HG03066 (cell line): ENCODE results near the gene SYNGR3.
"Not testable (repeated sequence)": the region's sequence is repeated elsewhere in the genome, so short reads cannot be mapped to it uniquely, and the experiment has no call there.

Experiments used
- ATAC-seq: cut with Tn5 transposase; IDR thresholded peaks from one replicate; pipeline ENCODE4 v1.9.1; 2021; ENCODE audit warnings: low read depth; ENCODE audit not compliant: unreplicated experiment

Gene SYNGR3

DNA sequence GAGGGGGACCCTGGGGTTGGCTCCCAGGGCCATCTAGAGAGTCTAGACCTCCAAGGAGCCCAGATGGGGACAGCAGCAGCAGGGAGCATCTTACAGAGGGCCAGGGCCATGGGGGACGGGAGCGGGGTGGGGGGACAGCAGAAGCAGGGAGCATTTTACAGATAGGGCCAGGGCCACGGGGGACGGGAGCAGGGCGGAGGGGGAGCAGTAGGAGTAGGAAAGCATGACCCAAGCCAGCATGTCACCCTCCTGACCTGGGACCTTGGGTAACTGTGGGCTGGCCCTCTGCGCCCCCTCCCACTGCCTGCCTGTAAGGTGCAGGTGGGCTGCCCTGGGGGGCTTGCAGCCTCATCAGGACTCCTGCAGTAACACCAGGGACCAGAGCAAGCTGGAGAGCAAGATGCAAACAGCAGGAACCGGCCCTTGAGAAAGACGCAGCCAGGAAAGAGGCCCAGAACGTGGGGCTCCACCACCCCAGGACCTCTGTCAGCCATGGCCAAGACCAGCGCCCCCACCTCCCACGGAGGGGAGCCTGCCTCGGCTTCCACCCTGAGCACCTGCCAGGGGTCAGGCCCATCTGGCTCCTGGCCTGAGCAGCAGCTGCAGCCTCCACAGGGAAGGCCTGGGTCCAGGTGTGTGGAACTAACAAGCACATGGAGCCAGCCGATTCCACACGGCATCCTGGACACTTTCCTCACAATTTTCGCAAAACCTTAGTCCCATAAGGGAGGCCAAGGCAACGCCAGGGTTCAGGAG, 17.5 kb downstream of the SYNGR3 start:
- no peak for ATAC-seq

DNA sequence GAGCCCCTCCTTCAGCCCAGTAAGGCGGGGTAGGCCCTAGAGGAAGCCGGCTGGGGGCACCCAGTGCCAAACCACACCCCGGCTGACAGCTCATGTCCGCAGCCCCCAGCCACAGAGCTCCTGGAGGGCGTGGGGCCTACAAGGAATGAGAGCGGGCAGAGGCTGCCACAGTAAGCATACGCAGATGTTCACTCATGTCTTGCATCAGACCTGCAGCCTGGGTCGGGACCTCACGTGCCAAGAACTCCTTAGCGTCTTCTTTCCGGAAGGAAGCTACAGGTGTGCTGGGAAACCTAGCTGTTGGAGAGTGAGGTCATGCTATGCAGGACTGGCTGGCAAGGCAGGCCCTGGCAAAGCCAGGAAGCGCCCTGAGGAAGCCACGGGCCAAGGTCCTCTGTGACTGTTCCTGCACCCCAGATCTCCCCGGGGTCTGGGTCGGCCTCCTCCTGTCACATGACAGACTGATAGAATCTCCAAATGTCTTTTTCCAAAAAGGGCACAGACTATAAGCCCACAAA, 18.3 kb downstream of the SYNGR3 start:
- no peak for ATAC-seq

DNA sequence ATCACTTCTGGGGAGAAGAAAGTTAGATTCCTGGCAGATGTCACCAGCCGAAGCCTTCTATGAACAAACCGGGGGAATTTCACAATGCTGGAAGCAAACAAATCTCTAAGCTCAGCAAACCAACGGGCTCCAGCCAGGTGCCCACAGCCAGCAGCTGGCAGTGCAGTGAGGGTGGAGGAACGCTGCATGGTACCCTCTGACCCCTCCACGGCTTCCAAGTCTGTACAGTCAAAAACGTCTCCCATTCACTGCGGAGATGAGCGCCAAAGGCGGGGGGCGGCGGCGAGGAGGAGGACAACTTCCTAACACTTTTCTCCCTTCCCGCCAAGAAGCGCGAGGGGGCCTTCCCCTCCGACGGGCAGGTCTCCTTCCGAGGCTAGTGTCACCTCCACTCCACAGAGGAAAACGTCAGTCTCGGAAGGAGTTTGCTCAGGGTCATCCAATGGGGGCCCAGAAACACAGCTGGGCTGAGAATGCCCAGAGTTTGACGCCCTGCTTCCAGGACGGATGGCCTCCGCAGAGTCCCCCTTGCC, 18.9 kb downstream of the SYNGR3 start:
- ATAC-seq, result peak; percentile 15

DNA sequence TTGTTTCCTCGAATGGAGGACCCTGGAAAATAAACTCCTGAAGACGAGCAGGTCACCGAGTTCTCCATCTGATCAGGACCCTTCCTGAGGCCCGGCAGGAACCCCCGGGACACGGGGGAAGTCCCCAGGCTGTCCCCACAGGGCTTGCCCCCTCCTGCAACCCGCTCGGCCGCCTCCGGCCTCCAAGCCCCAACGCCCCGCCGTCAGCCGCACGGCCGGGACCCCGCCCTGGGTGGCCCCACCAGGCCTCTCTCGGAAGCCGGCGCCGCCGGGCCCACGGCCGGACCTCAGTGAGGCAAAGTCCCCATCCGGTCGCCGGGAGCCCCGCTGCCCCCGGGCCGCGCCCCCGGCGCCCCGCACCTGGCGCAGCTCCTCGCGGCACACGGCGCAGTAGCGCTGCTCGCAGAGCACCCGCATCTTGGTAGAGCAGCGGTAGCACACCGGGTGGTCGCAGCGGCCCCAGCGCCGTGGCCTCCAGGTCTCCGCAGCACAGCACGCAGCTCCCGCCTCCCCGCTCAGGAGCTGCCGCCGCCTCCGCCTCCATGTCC, 19.5 kb downstream of the SYNGR3 start:
- ATAC-seq, result peak; percentile 16

DNA sequence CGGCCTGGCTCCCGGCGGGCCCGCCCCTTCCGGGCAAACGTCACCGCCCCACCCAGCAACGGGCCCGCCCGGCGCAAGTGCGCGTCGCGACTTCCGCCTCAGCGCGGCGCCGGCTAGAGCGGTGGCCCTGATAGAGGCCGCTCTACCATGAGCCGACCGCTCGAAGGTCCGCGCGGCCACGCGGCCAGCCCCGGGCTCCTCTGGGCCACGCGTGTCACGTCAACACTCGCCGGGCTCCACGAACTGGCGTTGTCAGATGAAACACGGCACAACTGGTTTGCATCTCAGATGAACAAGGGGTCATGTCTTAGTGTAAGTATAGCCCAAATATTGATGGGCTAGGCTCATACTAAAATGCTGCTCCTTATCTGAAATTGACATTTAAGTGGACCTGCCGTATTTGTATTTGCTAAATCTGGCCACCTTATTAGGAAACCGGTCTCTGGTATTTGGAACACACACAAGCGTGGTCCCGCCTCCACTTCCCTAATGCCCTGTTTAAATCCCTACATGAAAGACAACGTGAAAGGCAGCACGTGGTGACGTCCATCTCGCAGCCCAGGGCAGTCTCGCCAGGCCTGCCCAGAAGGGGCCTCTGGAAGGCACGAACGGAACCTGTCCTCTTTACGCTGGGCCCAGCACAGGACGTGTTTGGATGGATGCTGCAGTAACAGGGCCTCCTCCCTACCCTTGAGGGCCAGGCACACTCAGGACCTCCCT, 20.2 kb downstream of the SYNGR3 start, which contains the start of gene ZNF598:
Gene ZNF598, minus strand, starts transcription at position 31 of the 720 bp plus-strand sequence.
- peak; percentile 75 for ATAC-seq

DNA sequence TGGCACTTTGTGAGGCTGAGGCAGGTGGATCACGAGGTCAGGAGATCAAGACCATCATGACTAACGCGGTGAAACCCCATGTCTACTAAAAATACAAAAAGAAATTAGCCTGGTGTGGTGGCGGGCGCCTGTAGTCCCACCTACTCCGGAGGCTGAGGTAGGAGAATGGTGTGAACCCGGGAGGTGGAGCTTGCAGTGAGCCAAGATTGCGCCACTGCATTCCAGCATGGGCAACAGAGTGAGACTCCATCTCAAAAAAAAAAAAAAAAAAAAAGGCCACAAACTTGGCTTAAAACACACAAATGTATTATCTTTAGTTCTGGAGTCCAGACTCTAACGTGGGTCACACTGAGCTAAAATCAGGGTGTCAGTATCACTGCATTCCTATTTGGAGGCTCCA, 22.0 kb downstream of the SYNGR3 start:
- ATAC-seq, result not testable (repeated sequence)

DNA sequence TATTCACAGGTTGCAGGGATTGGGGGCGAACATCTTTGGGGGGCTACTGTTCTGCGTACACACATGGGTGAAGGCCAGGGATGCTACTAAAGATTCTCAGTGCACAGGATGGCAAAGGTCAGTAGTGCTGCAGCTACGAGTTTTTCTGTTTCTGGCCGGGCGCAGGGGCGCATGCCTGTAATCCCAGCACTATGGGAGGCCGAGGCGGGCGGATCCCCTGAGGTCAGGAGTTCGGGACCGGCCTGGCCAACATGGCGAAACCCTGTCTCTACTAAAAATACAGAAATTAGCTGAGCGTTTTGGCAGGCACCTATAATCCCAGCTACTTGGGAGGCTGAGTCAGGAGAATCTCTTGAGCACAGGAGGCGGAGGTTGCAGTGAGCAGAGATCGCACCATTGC, 23.8 kb downstream of the SYNGR3 start:
- ATAC-seq, result no peak

DNA sequence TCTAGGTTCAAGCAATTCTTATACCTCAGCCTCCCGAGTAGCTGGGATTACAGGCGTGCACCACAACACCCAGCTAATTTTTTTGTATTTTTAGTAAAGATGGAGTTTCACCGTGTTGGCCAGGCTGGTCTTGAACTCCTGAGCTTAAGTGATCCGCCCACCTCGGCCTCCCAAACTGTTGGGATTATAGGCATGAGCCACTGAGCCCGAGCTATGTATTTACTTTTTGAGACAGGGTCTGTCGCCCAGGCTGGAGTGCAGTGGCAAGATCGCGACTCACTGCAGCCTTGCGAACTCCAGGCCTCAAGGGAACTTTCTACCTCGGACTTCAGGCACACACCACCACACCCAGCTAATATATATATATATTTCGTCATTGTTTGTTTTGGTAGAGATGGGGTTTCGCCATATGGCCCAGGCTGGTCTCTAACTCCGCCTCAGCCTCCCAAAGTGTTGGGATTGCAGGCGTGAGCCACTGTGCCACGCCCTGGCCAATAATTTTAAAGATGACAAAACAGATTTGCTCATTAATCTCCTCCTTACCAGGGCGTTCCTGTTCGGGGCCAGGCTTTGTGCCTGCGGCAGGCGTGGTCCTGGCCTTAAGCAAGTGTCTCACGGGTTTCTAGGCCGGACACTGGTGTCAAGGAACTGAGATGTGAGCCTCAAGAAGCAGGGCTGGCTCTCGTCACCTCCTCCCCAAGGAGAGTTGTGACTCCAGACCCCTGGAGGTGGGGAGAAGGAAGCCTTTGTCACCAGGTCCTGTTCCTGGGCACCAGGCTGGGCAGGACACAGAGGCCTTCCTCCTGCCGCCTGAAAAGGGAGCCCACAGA, 25.6 kb downstream of the SYNGR3 start:
- ATAC-seq, result no peak

DNA sequence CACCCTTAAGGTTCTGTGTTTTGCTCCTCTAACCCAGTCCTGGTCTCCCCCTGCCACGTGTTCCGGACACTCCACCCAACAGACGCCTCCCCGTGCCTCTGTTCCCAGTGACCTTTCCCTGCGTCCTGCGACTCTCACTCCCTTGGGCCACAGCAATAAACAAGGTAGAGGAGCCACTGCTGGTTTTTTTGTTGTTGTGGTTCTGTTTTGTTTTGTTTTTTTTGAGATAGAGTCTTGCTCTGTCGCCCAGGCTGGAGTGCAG, 26.1 kb downstream of the SYNGR3 start:
- ATAC-seq, result no peak

DNA sequence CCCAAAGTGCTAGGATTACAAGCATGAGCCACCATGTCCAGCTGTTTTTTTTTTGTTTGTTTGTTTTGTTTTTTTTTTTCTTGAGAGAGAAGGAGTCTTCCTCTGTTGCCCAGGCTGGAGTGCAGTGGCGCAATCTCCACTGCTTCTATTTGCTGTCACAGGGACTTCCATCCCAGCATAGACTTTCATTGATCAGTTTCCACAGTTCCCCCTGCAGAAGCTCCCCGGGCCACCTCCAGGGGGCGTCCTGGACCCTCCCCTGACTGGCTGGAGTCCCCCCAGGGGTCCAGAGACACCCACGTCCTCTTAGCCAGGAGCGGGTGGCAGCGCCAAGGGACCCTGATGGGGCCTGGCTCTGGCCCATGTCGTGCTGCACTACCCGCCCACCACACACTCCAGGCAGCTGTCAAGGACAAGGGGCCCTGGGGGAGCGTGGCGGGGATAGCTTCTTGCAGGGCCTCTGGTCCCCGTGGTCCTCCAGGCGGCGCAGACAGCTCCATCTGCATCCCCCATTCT, 26.7 kb downstream of the SYNGR3 start:
- ATAC-seq, result no peak

DNA sequence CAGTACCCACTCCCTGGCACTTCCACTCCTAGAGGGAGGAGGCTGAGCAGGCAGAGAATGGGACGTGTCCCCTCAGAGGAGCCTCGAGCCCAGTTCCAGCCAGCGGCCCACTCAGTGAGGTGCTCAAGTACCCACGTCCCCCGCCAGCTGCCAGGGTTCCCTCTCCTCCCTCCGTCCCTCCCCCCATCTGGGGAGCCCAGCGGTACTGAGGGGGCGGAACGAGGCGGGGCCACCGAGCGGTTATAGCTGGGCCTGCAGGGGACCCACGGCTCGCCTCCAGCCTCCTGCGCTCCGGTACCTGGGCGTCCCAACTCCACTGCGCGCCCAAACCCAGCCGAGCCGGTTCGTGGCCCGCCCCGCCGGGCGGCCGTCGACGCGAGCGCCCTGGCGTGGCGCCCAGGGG, 29.7 kb downstream of the SYNGR3 start, which contains the start of gene NPW:
Gene NPW, plus strand, starts transcription at position 268 of the 403 bp plus-strand sequence.
- no peak for ATAC-seq

DNA sequence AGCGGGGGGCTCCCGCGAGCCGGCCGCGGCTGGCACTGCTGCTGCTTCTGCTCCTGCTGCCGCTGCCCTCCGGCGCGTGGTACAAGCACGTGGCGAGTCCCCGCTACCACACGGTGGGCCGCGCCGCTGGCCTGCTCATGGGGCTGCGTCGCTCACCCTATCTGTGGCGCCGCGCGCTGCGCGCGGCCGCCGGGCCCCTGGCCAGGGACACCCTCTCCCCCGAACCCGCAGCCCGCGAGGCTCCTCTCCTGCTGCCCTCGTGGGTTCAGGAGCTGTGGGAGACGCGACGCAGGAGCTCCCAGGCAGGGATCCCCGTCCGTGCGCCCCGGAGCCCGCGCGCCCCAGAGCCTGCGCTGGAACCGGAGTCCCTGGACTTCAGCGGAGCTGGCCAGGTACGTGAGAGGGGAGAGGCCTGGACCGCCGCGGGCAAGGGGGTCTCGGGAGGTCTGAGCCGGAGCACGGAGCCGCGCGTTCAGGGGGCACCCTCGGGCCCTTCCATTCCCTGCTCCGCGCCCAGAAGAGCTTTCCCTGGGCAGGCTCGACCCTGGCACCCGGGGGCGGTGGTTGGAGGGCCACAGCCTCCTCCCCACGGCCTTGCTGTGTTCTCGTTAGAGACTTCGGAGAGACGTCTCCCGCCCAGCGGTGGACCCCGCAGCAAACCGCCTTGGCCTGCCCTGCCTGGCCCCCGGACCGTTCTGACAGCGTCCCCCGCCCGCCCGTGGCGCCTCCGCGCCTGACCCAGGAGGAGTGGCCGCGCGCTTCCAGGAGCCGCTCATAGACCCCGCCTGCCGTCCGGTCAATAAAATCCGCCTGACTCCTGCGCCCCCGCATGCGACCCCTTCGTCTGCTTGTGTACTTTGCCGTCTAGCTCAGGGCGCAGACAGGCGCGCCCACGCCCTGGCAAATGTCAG, 30.4 kb downstream of the SYNGR3 start:
- no peak for ATAC-seq

DNA sequence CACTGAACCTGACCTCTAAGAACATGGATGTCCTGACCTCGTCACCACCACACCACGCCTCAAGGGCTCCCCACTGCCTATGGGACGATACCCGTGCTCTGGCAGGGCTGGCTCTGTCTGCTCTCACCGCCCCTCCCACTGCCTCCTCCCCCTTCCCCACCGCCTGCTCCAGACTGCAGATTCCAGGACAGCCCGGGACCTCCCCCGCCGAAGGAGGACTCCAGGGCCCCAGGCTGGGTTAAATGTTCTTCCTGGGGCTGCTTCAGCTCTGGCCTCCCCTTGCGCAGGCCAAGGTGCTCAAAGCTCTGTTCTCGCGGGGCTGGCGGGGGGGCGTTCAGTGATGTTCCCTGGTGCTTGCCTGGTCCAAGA, 32.9 kb downstream of the SYNGR3 start:
- ATAC-seq, result peak; percentile 18

DNA sequence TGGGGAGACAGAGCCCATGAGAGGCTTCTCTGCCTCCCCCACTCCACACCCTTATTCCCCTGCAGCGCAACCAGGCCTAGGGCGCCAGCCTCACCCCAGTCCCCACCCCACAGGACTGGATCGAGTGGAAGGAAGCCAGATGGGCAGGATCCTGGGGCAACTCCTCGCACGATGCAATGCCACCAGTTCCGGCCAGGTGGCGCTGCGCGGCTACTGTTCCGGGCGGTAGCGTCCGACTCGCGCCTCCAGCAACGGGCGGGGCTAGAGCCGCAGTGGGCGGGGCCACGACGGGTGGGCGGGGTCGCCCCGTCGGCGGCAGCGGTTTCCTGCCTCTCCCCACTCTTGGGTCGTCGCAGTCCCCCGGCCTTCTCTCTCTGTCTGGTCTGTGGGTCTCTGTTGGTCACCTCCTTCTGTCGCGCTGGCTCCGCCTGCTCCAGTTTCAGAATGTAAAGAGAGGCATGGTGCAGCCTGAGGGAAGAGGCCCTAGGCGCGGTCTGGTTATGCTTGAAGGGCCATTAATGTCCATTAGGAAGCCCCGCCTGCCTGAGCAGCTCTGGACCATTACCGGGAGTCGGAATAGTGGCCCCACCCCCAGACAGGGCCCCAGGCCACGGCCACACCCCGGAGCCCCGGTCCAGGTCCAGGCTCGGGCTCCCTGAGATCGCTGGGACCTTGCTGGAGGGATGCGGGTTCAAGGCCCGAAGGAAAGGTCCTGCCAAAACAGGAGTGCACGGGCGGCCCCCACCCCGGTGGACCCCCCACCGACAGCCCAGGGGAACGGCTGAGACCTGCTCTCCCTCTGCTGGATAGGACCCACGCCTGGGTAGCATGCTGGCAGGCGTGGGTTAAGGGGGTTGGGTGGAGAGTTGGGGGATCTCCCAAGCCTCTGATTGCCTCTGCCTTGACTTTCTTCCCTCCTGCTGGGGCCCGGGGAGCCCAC, 33.6 kb downstream of the SYNGR3 start:
- ATAC-seq, result peak; percentile 63

DNA sequence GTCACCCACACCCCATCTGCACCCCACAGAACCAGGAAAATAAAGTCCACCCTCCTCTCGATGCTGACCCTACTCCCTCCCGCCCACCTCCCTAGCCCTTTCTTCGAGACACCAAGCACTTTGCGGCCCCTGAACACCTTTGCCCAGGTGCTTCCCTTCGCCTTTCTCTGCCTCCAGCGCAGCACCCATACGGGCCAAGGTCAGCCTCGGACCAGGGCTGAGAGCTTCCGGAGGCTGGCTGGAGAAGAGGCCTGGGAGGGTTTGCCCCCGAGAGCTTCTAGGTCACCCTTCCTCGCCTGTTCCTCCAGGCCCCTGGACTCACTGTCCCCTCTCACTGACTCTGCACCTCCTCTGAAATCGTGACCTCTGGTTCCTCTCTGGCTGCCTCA, 34.3 kb downstream of the SYNGR3 start:
- no peak for ATAC-seq

DNA sequence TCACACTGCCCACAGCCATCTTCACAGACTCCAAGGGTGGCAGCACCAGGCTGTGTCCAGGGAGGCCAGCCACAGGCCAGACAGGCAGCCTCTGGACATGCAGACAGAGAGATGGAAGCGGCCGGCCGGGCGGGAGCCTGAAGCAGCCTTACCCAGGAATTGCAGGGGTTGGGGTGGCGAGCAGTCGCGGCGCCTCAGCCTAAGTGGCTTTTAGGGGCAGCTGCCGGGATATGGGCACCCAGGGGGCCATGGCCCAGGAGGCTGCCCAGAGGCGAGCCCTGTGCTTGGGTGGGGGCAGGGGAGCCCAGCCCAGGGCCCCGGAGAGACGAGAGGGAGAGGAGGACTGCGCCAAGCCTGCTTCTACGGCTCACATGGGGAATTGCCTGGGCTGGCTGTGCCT, 35.5 kb downstream of the SYNGR3 start:
- ATAC-seq, result no peak

DNA sequence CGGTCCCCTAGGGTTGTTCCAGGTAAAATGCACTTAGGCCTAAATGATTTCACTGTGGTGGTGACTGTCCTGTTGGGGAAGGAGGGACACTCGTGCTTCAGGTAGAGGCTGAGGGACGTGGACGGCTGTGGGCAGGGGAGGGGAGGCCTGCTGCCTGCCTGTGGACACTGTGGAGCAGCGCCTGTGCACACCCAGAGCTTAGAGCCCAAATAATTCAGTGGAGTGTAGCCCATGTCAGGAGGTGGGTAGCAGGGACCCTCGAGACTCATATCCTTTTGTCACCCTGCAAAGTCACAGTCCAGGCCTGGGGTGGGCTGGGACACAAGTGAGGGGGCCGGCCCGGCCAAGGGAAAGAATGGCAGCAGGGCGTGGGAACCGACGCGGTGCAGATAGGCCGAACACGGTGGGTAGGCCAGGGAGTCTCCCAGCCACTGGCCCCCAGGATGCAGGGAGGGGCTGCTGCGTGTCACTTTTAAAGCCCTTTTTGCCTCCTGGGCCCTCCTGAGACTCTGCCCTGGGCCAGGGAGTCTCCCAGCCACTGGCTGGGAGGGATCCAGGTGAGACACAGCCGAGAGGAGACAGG, 36.2 kb downstream of the SYNGR3 start:
- ATAC-seq, result no peak

DNA sequence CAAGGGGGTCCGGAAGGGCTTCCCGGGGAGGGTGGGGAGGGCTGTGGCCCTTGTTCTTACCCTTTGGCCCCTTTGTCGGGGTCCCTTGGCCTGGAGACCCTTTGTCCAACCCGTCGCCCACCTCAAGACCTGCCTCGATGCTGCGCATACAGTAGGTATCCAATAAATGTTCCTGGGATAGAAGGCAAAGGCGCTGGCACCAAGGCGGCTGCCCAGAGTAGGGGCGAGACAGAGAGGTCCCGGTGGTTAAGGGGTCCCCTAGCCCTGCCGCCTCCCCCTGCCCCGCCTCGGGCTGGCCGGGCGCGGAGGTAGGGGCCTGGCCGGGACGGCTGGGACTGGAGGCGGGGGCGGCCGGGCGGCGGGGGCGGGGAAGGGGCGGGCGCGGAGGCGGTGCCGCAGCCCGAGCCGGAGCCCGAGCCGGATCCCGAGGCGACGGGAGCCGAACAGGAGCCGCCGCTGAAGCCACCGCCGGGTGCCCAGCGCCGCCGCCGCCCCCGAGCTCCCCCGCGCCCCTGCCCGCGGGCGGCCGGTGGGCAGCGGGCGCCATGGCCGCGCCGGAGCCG, 36.8 kb downstream of the SYNGR3 start, which contains the start of gene NHERF2:
Gene NHERF2, plus strand, starts transcription at position 442 of the 563 bp plus-strand sequence. Its CDS starts 104 bp downstream, at position 546.
- no peak for ATAC-seq
